Gastroesophageal sphincter (tissue), 4 donors: ENCODE measurements around the gene TNFAIP8L3. TPM values are rescaled to one million over a fixed set of nuclear protein-coding genes. Genes with fewer than 3 reads are reported as not detected.

ENCODE experiments used
- ATAC-seq: fragments of 150-250 bp; one replicate; pipeline ENCODE4 v1.9.1; 2016; ENCODE audit warnings: mild to moderate bottlenecking, moderate library complexity
- H3K27ac ChIP-seq, 4 donors: fragments of 200-600 bp; sonication (generic) in 3 of 4; 1 replicate in 3 of 4; 2 replicates in 1 of 4; pipeline ENCODE4 v1.5.1; 2016 to 2019
- H3K27me3 ChIP-seq: fragments of 200-600 bp; sonication (generic); one replicate; pipeline ENCODE4 v1.5.1; 2019
- H3K36me3 ChIP-seq, 2 donors: fragments of 200-600 bp; sonication (generic); one replicate each; pipeline ENCODE4 v1.5.1; 2019; ENCODE audit warnings: control low read depth in 1 of 2
- H3K4me1 ChIP-seq, 3 donors: fragments of 200-600 bp; sonication (generic); 1 replicate in 2 of 3; 2 replicates in 1 of 3; pipeline ENCODE4 v1.5.1; 2016 to 2019; ENCODE audit warnings: control low read depth in 2 of 3
- H3K4me3 ChIP-seq, 2 donors: fragments of 200-600 bp; sonication (generic); one replicate each; pipeline ENCODE4 v1.5.1; 2019; ENCODE audit warnings: mild to moderate bottlenecking in 1 of 2, moderate library complexity in 1 of 2
- H3K9me3 ChIP-seq, 3 donors: fragments of 200-600 bp; sonication (generic); one replicate each; pipeline ENCODE4 v1.5.1; 2017 to 2019; ENCODE audit warnings: control low read depth in 2 of 3
- EP300 ChIP-seq: sonication (generic); formaldehyde crosslinking; IDR thresholded peaks from one replicate; pipeline ENCODE4 v1.6.1; 2017; ENCODE audit warnings: antibody characterized with exemption, mild to moderate bottlenecking
- POLR2A ChIP-seq, 2 donors: fragments of 450-650 bp; IDR thresholded peaks; one replicate each; pipeline ENCODE4 v1.6.1; 2017; ENCODE audit warnings: antibody characterized with exemption in 2 of 2, mild to moderate bottlenecking in 2 of 2, moderate library complexity in 1 of 2
- POLR2AphosphoS5 ChIP-seq: sonication (generic); formaldehyde crosslinking; IDR thresholded peaks from one replicate; pipeline ENCODE4 v1.6.1; 2017; ENCODE audit warnings: antibody characterized with exemption
- WGBS, 2 donors: methylation state at CpG; one replicate each; pipeline ENCODE4 v1.1.5; 2018; ENCODE audit warnings: low coverage in 1 of 2; 5-methylcytosine and 5-hydroxymethylcytosine counted together
- total RNA-seq, 4 donors: library from RNA; depleted of rRNA; stranded (reverse); fragments of >200 nt; gene quantifications; one replicate each; pipeline ENCODE4 v1.1.0, GENCODE V29; 2016
- TF ChIP-seq, protein P1 (sequence below), 4 experiments: fragments of 200-600 bp in 2 of 4; fragments of 450-650 bp in 2 of 4; sonication (generic) in 1 of 4; IDR thresholded peaks; one replicate each; pipeline ENCODE4 v1.5.1; 2017 to 2019; ENCODE audit warnings: antibody characterized with exemption in 4 of 4, mild to moderate bottlenecking in 2 of 4, moderate library complexity in 2 of 4

The TNFAIP8L3 gene
- total RNA-seq, 4 donors from 2014 or later = 17.1 to 31.7 (median 23.9) TPM

DNA sequence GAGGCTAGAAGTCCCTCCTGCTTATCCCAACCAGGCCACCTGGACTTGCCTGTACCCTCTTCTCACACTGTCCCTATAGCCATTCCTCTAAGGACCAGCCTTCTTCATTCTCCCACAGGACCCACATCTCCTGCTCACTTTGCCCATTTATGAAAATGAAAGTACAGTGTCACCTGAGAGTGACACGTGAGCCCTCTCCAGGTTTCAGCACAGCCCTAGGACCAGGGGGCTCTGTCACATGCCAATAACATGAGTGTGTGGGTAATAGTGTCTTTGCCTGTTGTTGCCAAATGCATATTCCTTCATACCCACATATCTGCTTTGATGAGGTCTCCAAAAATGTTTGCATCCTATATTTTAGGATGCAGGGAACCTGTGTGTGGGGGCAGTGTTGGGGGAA, 42.3 kb upstream of the TNFAIP8L3 start:
- WGBS, 2 donors = 60% methylated on average over 1 of the region's 1 CpG; no CpG with 5 or more reads in 1 of the 2 donors
- no peak for ATAC-seq
- H3K27me3 ChIP-seq = no peaks in the 10 kb centered on the region

DNA sequence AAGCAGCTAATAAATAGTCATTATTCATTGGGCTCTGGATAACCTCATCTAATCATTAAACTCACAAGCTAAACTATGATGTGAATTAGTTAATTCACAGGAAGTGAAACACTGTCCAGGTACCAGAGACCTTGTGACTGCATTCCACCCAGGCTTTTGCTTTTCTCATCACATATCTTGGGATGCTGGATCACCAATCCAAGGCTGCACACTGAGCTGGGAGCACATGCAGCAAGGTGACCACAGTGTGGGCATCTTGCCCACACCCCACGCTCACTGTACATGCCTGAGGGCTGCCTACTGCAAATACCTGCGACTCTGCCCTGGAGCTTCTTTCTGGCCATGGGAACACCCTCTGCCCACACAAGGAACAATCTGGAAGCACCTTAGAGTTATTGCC, 40.6 kb upstream of the TNFAIP8L3 start:
- H3K27ac ChIP-seq = no peak overlapping the region
- WGBS, 2 donors = 90% methylated on average over 2 of the region's 2 CpGs; no CpG with 5 or more reads in 1 of the 2 donors
- TF ChIP-seq EP300 (no peak), POLR2A (IDR thresholded peaks at IDR 0.05) (no peak), POLR2AphosphoS5 (no peak)
- TF ChIP-seq, protein P1, sequence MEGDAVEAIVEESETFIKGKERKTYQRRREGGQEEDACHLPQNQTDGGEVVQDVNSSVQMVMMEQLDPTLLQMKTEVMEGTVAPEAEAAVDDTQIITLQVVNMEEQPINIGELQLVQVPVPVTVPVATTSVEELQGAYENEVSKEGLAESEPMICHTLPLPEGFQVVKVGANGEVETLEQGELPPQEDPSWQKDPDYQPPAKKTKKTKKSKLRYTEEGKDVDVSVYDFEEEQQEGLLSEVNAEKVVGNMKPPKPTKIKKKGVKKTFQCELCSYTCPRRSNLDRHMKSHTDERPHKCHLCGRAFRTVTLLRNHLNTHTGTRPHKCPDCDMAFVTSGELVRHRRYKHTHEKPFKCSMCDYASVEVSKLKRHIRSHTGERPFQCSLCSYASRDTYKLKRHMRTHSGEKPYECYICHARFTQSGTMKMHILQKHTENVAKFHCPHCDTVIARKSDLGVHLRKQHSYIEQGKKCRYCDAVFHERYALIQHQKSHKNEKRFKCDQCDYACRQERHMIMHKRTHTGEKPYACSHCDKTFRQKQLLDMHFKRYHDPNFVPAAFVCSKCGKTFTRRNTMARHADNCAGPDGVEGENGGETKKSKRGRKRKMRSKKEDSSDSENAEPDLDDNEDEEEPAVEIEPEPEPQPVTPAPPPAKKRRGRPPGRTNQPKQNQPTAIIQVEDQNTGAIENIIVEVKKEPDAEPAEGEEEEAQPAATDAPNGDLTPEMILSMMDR (IDR thresholded peaks at IDR 0.05) = no peak
- no peak for ATAC-seq
- H3K27me3 ChIP-seq = no peaks in the 10 kb centered on the region
- H3K36me3 ChIP-seq = no peaks in the 10 kb centered on the region
- H3K4me1 ChIP-seq = peaks cover 8 to 16% (median 12%) of the 10 kb centered on the region in 3 donors
- H3K4me3 ChIP-seq = no peak overlapping the region
- H3K9me3 ChIP-seq = no peaks in the 10 kb centered on the region

More for the DNA sequence above, 42.3 kb upstream of the TNFAIP8L3 start:
- no peak overlapping the region for H3K27ac ChIP-seq
- H3K4me3 ChIP-seq = no peak overlapping the region
- H3K4me1 ChIP-seq = peaks cover 8 to 15% (median 12%) of the 10 kb centered on the region in 3 donors
- TF ChIP-seq POLR2AphosphoS5 (no peak), POLR2A (IDR thresholded peaks at IDR 0.05) (no peak), EP300 (no peak)
- TF ChIP-seq, protein P1 (IDR thresholded peaks at IDR 0.05) = no peak
- H3K9me3 ChIP-seq = no peaks in the 10 kb centered on the region
- no peaks in the 10 kb centered on the region for H3K36me3 ChIP-seq

DNA sequence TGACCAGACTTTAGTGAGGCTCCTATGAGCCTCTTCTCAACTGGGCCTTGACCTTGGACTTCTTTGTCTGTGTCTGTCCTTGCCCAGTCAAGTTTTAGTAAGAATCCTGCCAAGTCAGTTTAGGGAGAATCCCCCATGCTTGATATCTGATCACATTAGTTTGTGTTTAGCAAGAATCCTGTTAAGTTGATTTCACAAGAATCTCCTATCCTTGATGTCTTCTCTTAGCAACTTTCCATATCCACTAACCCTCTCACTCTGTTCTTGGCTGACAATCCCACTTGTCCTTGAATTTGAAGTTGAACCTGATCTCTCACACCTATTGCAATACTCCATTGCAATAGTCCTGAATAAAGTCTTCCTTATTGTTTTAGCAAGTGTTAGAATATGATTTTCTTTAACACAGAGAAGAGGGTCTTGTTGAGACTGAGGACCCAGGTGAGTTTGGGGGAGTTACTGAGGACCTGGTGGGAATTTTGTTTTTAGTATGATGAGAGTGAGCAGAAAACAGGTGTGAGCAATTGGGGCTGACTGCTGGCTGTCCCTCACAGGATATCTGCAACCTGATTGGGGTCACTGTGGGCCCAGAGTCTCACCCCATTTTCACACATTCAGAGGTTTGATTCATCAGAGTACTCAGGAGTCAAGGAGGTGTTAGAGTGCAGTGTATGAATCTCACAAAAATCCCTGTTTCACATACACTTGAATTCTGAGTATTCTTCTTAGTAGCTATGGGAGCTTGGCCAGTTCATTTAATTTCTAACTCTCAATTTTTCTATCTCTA, 39.9 kb upstream of the TNFAIP8L3 start:
- peaks cover 8 to 16% (median 12%) of the 10 kb centered on the region in 3 donors for H3K4me1 ChIP-seq
- no peak overlapping the region for H3K4me3 ChIP-seq
- TF ChIP-seq EP300 (no peak), POLR2AphosphoS5 (no peak), POLR2A (IDR thresholded peaks at IDR 0.05) (no peak)
- TF ChIP-seq, protein P1 (IDR thresholded peaks at IDR 0.05) = no peak
- no peaks in the 10 kb centered on the region for H3K36me3 ChIP-seq
- no peak for ATAC-seq
- no peaks in the 10 kb centered on the region for H3K9me3 ChIP-seq
- no peak overlapping the region for H3K27ac ChIP-seq
- no peaks in the 10 kb centered on the region for H3K27me3 ChIP-seq

DNA sequence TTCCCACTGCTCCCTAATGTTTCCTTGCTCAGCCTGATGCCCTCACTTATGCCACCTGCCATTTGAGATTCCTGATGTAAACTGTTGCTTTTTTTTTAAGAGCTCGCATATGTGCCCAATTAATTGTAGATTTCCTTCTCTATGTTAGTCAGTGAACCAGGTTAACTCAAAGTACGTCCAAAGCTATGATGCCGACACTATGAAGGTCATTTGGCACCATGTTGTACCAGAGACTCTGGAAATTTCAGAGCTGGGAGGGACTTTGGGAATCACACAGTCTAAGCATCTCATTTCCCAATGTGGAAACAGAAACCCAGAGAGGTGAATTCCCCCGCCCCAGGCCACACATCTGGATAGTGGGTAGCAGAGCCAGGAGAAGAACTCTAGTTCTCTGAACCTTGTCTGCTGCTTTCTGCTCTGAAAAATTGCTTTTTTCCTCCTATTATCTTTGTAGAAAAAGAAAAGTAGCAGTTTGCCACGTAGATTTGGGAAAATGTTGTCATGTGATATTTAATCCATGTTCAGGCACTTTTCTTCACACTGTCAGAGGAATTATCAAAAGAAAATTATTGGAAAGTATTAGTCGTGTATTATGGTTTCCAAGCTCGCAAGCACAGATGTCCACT, 38.5 kb upstream of the TNFAIP8L3 start:
- H3K4me3 ChIP-seq = no peak overlapping the region
- H3K9me3 ChIP-seq = no peaks in the 10 kb centered on the region
- TF ChIP-seq POLR2A (IDR thresholded peaks at IDR 0.05) = no peak
- TF ChIP-seq, protein P1 (IDR thresholded peaks at IDR 0.05) = no peak
- no peak for TF ChIP-seq POLR2AphosphoS5
- TF ChIP-seq EP300 = no peak
- 43 to 47% methylated on average over 7 of the region's 7 CpGs for WGBS, 2 donors
- peak overlapping the region in 3 of 4 donors; percentile 32 to 47 (median 33) for H3K27ac ChIP-seq
- H3K4me1 ChIP-seq = peaks cover 8 to 16% (median 12%) of the 10 kb centered on the region in 3 donors
- ATAC-seq = peak; percentile 32
- H3K27me3 ChIP-seq = no peaks in the 10 kb centered on the region
- H3K36me3 ChIP-seq = no peaks in the 10 kb centered on the region
